Measurements from ENCODE around the gene PPIL6.

DNA sequence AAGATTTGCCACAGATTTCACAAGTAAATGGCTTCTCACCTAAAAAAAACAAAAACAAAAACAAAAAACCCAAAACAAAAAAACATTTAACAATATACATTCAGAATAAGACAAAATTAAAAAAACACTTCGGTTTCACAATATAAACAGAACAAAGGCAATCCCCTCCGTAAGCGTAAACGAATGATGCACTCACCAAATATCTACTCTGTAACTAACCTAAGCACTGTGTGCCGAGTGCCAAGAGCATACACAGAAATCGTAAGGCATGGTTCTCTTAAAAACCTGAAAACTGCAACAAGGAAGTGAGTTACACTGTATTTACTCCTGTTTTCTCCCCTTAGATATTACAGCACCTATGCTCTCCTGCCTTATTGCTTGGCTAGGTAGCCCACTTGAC lies 27.3 kb upstream of the PPIL6 start:
- TF ChIP-seq ZNF121 (CRISPR knock-in tag; IDR thresholded peaks at IDR 0.05) (no peak), ZNF281 (CRISPR knock-in tag; IDR thresholded peaks at IDR 0.05) (no peak), STAT6 (CRISPR knock-in tag; conservative IDR thresholded peaks at IDR 0.05; ENCODE audit: low read depth) (no peak), FOXJ3 (CRISPR knock-in tag; IDR thresholded peaks at IDR 0.05; ENCODE audit: borderline replicate concordance) (no peak), E2F1 (CRISPR knock-in tag; IDR thresholded peaks at IDR 0.05) (no peak)
- TF ChIP-seq, protein P1, sequence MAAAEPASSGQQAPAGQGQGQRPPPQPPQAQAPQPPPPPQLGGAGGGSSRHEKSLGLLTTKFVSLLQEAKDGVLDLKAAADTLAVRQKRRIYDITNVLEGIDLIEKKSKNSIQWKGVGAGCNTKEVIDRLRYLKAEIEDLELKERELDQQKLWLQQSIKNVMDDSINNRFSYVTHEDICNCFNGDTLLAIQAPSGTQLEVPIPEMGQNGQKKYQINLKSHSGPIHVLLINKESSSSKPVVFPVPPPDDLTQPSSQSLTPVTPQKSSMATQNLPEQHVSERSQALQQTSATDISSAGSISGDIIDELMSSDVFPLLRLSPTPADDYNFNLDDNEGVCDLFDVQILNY (CRISPR knock-in tag; IDR thresholded peaks at IDR 0.05) = no peak
- TF ChIP-seq, protein P2, sequence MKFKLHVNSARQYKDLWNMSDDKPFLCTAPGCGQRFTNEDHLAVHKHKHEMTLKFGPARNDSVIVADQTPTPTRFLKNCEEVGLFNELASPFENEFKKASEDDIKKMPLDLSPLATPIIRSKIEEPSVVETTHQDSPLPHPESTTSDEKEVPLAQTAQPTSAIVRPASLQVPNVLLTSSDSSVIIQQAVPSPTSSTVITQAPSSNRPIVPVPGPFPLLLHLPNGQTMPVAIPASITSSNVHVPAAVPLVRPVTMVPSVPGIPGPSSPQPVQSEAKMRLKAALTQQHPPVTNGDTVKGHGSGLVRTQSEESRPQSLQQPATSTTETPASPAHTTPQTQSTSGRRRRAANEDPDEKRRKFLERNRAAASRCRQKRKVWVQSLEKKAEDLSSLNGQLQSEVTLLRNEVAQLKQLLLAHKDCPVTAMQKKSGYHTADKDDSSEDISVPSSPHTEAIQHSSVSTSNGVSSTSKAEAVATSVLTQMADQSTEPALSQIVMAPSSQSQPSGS (CRISPR knock-in tag; IDR thresholded peaks at IDR 0.05; ENCODE audit: borderline replicate concordance, low read depth) = no peak
- TF ChIP-seq, protein P3, sequence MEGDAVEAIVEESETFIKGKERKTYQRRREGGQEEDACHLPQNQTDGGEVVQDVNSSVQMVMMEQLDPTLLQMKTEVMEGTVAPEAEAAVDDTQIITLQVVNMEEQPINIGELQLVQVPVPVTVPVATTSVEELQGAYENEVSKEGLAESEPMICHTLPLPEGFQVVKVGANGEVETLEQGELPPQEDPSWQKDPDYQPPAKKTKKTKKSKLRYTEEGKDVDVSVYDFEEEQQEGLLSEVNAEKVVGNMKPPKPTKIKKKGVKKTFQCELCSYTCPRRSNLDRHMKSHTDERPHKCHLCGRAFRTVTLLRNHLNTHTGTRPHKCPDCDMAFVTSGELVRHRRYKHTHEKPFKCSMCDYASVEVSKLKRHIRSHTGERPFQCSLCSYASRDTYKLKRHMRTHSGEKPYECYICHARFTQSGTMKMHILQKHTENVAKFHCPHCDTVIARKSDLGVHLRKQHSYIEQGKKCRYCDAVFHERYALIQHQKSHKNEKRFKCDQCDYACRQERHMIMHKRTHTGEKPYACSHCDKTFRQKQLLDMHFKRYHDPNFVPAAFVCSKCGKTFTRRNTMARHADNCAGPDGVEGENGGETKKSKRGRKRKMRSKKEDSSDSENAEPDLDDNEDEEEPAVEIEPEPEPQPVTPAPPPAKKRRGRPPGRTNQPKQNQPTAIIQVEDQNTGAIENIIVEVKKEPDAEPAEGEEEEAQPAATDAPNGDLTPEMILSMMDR (IDR thresholded peaks at IDR 0.05) = no peak
